Stimulated activated CD4-positive, alpha-beta T cell treated with anti-CD3 and anti-CD28 coated beads, Interleukin-2, amount 100 ng/mL, for 48 hours (primary cell): Measurements from ENCODE around the gene DUSP16.

Experiments used
- DNase-seq, 2 donors: peaks; one replicate each; pipeline ENCODE4 v3.0.0-alpha.2; 2020

The DUSP16 gene

DNA sequence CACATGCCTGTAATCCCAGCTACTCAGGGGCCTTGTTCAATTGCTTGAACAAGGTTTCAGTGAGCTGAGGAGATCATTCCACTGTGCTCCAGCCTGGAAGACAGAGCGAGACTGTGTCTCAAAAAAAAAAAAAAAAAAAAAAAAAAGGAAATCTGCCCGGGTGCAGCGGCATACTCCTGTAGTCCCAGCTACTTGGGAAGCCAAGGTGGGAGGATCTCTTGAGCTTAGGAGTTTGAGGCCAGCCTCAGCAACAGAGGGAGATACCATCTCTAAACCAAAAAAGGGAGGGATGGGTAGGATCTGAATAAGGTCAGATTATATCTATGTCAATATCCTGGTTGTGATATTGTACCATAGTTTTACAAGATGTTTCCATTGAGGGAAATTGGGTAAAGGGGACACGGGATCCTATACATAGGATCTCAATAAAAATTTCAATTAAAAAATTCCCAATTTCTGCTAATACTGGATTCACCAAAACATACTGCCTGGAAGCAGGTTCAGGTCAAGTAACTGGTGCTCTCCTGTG lies 129.4 kb downstream of the DUSP16 start:
- no peak for DNase-seq

DNA sequence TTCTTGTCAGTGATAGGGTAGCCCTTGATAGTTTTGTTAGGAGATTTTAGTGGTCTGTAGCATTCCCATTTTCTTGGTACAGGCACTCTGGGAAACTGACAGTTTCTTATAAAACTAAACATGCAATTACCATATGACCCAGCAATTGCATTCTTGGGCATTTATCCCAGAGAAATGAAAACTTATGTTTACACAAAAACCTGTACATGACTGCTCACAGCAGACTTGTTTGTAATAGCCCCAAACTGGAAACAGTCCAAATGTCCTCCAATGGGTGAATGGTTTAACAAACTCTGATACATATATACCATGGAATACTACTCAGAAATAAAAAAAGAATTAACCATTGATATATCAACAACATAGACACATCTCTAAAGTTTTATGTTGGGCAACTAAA lies 130.3 kb downstream of the DUSP16 start:
- DNase-seq, result no peak

DNA sequence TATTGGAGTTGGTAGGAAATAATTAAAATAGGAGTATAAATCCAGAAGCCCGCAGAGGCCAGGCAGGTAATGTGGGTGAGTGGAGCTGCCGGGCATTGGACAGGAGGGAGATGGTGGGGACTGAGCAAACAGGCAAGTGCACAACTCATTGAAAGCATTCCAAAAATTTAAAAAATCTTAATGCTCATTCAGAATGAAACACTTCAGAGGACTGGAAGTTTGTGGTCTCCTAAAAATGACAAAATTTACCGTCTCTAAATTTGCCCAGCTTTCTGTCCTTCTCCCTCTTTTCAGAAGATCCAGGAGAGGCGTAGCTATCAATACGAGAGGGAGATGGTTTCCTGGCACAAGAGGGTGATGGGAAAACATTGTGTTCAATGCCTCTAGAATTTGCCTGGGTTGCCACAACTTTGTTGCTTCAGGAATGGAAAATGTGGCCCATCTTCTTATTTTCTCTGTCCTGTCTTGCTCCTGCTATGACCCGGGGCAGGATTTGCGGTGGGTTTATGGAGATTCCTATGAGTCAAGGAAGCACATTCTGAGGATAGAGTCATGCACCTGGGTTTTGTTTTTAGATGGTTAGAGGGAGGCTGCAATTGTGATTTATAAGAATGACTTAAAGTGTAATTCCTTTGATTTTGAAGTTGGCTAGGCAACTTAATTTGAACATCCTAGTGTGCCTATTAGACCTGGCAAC lies 133.6 kb downstream of the DUSP16 start:
- no peak for DNase-seq

- DNase-seq, result no peak
Observed at GRCh38 chr12:12428047-12428446, 134.6 kb downstream of the DUSP16 start.

GRCh38 chr12:12427568-12427967 lies 135.1 kb downstream of the DUSP16 start:
- no peak for DNase-seq

DNA sequence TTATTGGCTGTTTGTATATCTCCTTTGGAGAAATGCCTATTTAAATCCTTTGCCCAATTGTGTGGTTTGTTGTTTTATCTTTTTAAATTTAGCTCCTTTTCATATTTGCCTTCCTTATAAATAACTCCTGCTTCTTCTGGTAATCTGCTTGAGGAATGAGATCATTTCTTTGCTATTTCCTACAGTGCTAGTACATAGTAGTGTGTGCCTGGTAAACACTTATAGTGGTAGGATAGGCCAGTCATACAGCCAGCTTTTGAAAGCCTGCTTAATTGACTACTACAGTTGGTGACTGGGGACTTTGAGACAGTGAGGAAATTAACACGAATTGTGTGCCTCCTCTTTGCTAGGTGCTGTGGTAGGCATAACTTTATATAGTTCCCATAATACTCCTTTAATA lies 137.0 kb downstream of the DUSP16 start:
- no peak for DNase-seq

DNA sequence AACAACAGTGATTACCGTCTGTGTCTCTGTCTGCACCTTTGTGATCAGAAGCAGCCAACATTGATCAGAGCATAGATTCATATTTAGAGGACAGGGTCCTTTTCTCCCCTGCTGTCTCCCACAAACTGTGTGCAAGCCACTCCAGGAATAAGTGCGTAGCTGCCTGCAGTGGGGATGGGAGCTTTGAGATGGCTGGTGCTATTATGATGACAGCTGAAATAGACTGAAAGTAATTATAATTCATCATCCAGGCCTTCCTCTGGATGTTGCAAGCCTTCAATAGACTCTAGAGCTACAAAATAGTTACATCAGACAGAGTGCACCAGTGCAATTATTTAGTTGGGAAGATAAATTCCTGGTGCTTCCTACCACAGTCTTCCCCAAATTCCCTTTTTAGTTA lies 137.7 kb downstream of the DUSP16 start:
- DNase-seq, result no peak
